Measurements from ENCODE around the gene GPATCH3.

GRCh38 chr1:26921540-26922430 is 21.5 kb upstream of the GPATCH3 start, which contains the start of gene NUDC:
- TF ChIP-seq CTCF (conservative IDR thresholded peaks at IDR 0.05; ENCODE audit: low read length) (no peak), EZH2phosphoT487 (IDR thresholded peaks at IDR 0.05; ENCODE audit: borderline replicate concordance) (no peak)
